Stimulated activated CD4-positive, alpha-beta T cell treated with anti-CD3 and anti-CD28 coated beads, Interleukin-15, amount 100 ng/mL, for 1 hour (primary cell): Measurements from ENCODE around the gene SPIC.
"Not testable (repeated sequence)": the region's sequence is repeated elsewhere in the genome, so short reads cannot be mapped to it uniquely, and the experiment has no call there.

Experiments used
- DNase-seq, 2 donors: peaks; one replicate each; pipeline ENCODE4 v3.0.0-alpha.2; 2020; ENCODE audit warnings: low read depth in 1 of 2, low spot score in 1 of 2

SPIC gene

DNA sequence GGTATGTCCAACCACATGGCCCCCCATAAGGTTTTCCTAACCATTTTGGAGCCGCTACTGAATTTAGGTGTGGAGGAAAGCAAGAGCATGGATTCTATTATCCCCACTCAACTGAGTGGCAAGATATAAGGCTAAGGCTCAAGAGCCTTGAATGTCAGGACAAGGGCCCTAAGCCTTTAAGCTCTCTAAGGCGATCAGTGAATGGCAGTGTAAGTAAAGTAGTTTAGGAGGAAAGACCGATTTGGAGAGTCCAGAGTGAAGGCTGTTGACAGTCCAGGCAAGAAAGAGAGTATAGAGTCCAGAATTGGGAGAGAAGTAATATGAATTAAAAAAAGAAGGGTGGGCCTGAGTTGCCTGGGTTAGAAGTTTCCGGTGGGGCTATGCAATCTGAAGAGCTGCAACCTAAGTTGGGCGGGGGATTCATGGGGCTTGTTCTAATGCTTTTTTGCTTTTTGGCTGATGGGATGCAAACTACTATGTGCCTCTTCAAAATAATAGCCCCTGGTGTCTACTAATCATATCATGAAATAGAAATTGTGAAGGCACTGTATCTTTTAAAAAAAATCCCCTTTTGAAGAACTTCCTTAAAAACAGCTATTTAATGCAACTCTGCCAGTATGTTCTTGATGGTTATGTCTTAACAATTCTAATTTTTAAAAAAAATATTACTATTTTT, at the start of gene SPIC:
TSS of gene SPIC (plus strand) at position 626 of the 676 bp plus-strand sequence. CDS start 1,569 bp downstream, outside the sequence.
- no peak for DNase-seq

- DNase-seq: no peak
Observed at GRCh38 chr12:101430456-101430855, 44.7 kb upstream of the SPIC start.

- DNase-seq: no peak
Observed at GRCh38 chr12:101436136-101436535, 39.0 kb upstream of the SPIC start.

DNA sequence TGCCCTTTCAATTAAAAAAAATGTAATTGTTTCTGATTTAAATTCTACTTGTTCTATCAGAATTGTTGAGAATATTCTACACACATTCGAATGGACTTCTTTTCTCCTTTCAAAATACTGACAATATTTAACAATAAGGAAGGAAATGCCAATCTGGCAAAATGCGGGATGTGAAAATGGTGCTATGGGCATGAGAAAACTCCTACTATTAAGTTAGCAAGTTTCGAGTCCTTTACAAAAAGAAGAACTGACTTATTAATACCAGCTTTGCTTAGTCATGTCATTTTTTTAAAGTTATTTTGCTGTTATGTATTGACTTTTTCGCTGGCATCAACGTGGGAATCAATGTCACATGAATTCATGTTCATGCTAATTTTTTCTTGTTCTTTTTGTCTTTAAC, 35.9 kb upstream of the SPIC start:
- no peak for DNase-seq

GRCh38 chr12:101441461-101442224, 33.5 kb upstream of the SPIC start:
- no peak for DNase-seq

GRCh38 chr12:101455685-101456084, 19.5 kb upstream of the SPIC start:
- DNase-seq: no peak

DNA sequence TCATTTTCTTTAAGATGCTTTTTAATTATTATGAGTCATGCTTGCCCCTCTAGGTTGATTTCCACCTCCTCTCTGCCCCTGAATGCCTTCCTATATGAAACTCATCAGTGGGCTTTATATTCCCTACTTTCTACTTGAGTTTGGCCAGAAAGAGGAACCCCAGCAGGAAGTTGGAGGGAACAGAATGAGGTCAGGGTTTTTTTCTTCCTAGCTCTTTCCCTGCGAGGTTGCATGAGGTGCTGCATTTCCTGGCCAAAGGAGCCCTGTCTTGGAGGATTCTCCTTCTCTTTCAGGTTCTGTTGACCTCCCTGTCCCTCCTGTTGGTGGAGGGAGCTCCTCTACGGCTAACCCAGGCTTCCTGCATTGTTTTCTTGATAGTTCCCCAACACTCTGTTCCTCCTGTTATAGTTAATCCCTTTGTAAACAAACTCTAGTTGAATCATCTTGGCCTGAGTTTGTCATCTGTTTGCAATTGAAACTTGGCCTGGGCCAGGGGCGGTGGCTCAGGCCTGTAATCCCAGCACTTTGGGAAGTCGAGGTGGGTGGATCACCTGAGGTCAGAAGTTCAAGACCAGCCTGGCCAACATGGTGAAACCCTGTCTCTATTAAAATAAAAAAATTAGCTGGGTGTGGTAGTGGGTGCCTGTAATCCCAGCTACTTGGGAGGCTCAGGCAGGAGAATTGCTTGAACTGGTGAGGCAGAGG, 15.3 kb upstream of the SPIC start:
- no peak for DNase-seq

DNA sequence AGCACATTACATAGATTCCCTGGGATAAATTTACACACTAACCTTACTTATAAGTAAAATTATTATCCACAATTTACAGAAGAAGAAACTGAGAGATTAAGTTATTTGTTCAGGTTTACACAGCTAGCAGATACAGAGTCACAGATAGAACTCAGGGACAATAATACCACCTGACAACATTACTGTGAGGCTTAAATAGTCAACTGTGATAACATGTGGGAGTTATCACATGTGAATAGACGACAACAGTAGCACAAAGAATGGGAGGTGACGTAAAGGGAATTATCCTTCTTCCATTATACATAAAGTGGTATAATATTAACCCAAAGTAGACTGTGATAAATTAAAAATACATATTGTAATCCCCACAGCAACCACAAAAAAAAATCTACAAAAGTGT, 6.2 kb upstream of the SPIC start:
- no peak for DNase-seq

DNA sequence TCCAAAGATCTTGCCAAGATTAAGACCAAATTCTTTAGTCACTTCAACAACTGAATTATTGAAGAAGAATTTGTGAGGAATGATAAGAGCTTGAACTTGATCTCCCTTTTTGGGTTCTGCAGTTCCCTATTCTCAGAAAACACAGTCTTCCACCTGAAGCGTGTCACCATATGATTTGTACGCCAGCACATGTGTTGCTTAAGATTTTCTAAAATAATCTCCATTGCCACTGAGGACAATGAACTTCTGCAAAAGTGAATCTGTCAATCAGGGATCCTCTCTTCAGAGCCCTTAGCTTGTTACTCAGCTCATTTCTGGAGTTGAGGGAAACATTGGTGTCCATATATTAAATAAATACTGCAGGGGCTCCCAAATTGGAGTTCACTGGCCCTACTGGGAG, 4.2 kb upstream of the SPIC start:
- DNase-seq: no peak

DNA sequence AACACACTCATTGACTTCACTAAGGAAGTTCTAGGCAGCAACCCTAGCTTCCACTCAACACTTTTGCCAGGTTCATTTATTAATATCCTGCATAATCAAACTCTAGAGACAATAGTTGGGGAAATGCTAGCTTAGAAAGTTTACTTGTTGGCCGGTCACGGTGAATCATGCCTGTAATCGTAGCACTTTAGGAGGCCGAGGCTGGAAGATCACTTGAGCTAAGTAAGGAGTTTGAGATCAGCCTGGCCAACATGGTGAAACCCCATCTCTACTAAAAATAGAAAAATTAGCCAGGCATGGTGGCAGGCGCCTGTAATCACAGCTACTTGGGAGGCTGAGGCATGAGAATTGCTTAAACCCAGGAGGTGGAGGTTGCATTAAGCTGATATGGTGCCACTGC, 3.3 kb upstream of the SPIC start:
- not testable (repeated sequence) for DNase-seq

- no peak for DNase-seq
Observed at GRCh38 chr12:101474248-101474647, 888 bp upstream of the SPIC start.

GRCh38 chr12:101475751-101476305, 692 bp downstream of the SPIC start:
- DNase-seq: no peak

DNA sequence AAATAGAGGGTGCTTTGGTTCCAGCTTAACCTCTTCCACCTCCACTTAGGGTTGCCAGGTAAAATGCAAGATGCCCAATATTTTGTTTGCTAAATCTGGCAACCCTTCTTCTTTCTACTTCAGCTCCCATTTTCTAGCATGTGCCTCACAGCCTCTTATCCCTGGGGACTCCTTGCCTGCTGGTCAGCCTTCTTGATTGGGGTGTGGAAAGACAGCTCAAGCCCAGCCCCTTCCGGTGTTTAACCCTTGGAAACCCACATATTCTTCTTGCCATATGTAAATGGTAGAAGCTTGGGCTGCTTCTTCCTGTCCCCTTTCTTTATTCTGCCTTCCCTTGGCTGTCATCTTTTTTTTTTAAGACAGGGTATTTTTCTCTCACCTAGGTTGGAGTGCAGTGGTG, 5.7 kb downstream of the SPIC start:
- no peak for DNase-seq

- no peak for DNase-seq
Observed at GRCh38 chr12:101485021-101485420, 9.9 kb downstream of the SPIC start.

DNA sequence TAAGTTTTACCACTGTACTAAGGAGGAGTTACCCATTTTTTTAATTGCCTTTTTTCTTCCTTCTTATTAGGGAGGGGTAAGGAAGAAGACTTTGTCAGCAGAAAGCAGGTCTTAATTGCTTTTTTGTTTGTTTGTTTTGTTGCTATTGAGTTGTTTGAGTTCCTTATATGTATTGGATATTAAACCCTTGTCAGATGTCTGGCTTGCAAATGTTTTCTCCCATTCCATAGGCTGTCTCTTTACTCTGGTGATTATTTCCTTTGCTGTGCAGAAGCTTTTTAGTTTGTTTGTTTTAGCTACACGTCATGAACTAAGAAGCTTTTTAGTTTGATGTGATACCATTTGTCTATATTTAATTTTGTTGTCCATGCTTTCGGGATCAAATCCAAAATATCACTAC, 13.3 kb downstream of the SPIC start:
- DNase-seq: no peak

GRCh38 chr12:101490286-101490920, 15.3 kb downstream of the SPIC start:
- no peak for DNase-seq

DNA sequence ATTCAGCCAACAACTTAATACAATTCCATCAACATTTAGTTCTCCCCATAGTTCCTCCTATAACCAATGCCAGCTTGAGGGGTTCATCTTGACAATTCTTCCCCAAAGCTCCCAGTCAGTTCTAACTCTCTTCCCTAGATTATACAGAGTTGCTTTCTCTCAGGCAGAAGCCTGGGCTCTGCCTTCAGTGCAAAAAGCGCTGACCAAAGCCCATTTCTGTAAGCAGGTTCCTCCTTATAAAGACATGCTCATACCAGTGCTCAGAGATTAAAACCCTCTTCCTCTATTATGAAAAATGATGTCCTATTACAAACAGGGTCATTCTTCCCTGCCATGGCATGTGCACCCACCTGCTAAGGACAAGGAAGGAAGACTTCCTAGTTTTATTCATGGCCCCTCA, 16.2 kb downstream of the SPIC start:
- DNase-seq: no peak

GRCh38 chr12:101493556-101493955, 18.4 kb downstream of the SPIC start:
- DNase-seq: no peak

DNA sequence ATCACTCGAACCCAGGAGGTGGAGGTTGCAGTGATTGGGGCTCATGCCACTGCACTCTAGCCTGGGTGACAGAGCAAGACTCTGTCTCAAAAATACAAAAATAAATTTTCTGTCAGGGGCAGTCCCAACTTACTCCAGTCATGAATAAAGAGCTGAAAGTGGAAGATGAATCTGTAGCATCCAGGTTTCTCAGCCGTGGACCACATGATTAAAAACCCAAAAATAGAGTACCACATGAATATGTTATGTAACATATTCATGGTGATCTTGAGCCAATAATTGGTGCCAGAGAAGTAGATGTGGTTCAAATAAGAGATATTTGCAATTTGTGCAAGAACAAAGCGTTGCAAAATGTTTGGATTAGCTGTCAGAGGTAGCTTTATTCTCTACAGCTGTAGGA, 23.1 kb downstream of the SPIC start:
- no peak for DNase-seq

DNA sequence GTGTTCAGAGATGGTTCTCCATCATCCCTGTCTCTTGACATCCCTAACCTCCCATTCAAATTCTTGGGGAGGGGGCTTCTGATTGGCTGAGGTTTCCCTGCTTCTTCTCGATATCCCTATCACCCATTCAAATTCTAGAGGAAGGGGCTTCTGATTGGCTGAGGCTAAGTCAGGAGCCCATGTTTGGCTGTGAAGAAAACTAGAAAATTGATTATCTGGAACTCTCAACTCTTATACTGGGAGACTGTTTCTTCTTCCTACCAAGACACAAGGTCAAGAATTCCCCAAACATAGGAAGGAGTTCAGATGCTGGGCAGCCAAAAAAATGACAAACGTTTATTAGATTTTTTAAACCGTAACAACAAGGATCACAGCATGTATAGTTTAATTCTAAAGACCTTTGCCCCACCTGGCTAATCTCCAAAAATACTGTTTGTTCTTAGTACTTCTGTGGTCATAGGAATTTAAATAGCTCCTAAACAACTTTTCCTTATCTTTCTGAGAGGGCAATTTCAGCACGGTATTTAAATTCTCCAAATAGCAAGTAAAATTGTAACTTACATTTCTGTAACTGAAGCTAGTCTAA, 26.4 kb downstream of the SPIC start:
- no peak for DNase-seq

- no peak for DNase-seq
Observed at GRCh38 chr12:101521136-101521535, 46.0 kb downstream of the SPIC start.
